ENCODE results near the gene LYPD6B.

LYPD6B gene

GRCh38 chr2:148999451-148999921 lies 39.0 kb upstream of the LYPD6B start:
- Histone ChIP-seq H4K20me1 (ENCODE audit: insufficient read depth, low read length, poor library complexity, severe bottlenecking) (no peaks in the 10 kb centered on the region), H3K27me3 (ENCODE audit: insufficient read depth, low read length, poor library complexity, severe bottlenecking) (no peaks in the 10 kb centered on the region), H3K4me3 (ENCODE audit: low read length, poor library complexity, severe bottlenecking) (no peak overlapping the region), H3K36me3 (ENCODE audit: insufficient read depth, low read length) (no peaks in the 10 kb centered on the region), H3K4me1 (ENCODE audit: insufficient read depth, low read length, poor library complexity, severe bottlenecking) (no peaks in the 10 kb centered on the region), H3K9me2 (replicated peaks; ENCODE audit: low read depth, low read length) (no peaks in the 10 kb centered on the region), H3K9ac (ENCODE audit: low read depth, low read length, poor library complexity, severe bottlenecking) (no peak overlapping the region), H3K9me3 (ENCODE audit: insufficient read depth, low read depth, low read length) (no peaks in the 10 kb centered on the region), H3K79me2 (ENCODE audit: insufficient read depth, low read length) (no peaks in the 10 kb centered on the region), H3F3A (ENCODE audit: low read depth) (no peaks in the 10 kb centered on the region), H2AFZ (ENCODE audit: low read length) (no peak overlapping the region), H3K4me2 (ENCODE audit: low read depth, low read length, poor library complexity, severe bottlenecking) (no peak overlapping the region)
- no peak for TF ChIP-seq EZH2phosphoT487 (IDR thresholded peaks at IDR 0.05; ENCODE audit: borderline replicate concordance)
- no peak for TF ChIP-seq CTCF (conservative IDR thresholded peaks at IDR 0.05; ENCODE audit: low read length)

- H3F3A ChIP-seq (ENCODE audit: low read depth), result no peaks in the 10 kb centered on the region
- no peaks in the 10 kb centered on the region for H3K36me3 ChIP-seq (ENCODE audit: insufficient read depth, low read length)
- H3K4me1 ChIP-seq (ENCODE audit: insufficient read depth, low read length, poor library complexity, severe bottlenecking), result no peaks in the 10 kb centered on the region
- H3K9me3 ChIP-seq (ENCODE audit: insufficient read depth, low read depth, low read length), result no peaks in the 10 kb centered on the region
- H3K27me3 ChIP-seq (ENCODE audit: insufficient read depth, low read length, poor library complexity, severe bottlenecking), result no peaks in the 10 kb centered on the region
- no peaks in the 10 kb centered on the region for H3K9me2 ChIP-seq (replicated peaks; ENCODE audit: low read depth, low read length)
- no peaks in the 10 kb centered on the region for H4K20me1 ChIP-seq (ENCODE audit: insufficient read depth, low read length, poor library complexity, severe bottlenecking)
- no peak overlapping the region for H3K4me2 ChIP-seq (ENCODE audit: low read depth, low read length, poor library complexity, severe bottlenecking)
- no peak overlapping the region for H2AFZ ChIP-seq (ENCODE audit: low read length)
- H3K79me2 ChIP-seq (ENCODE audit: insufficient read depth, low read length), result no peaks in the 10 kb centered on the region
- H3K9ac ChIP-seq (ENCODE audit: low read depth, low read length, poor library complexity, severe bottlenecking), result no peak overlapping the region
- TF ChIP-seq CTCF (conservative IDR thresholded peaks at IDR 0.05; ENCODE audit: low read length), result no peak
- TF ChIP-seq EZH2phosphoT487 (IDR thresholded peaks at IDR 0.05; ENCODE audit: borderline replicate concordance), result no peak
- H3K4me3 ChIP-seq (ENCODE audit: low read length, poor library complexity, severe bottlenecking), result no peak overlapping the region
Observed at GRCh38 chr2:149000158-149000938, 38.2 kb upstream of the LYPD6B start.

DNA sequence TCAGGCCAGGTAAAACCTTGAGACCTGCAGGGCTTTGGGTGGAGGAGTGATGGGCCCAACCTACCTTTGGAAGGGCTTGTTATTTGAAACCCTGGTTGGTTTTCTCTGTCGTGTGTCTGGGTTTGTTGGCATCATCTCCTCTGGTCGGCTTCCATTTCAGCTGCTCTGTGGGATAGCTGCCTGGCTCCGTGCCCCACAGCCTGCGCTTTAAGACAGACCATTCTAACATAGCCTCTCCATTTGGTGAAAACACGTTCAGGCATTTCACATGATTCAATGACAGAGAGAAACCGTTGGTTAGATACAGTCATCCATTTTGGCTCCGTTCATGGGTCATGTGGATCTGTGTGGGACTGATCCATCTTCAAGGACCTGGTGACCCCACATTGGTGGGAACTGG lies 37.0 kb upstream of the LYPD6B start:
- no peaks in the 10 kb centered on the region for H4K20me1 ChIP-seq (ENCODE audit: insufficient read depth, low read length, poor library complexity, severe bottlenecking)
- no peaks in the 10 kb centered on the region for H3K9me2 ChIP-seq (replicated peaks; ENCODE audit: low read depth, low read length)
- H3K9ac ChIP-seq (ENCODE audit: low read depth, low read length, poor library complexity, severe bottlenecking), result no peak overlapping the region
- H3K4me3 ChIP-seq (ENCODE audit: low read length, poor library complexity, severe bottlenecking), result no peak overlapping the region
- no peaks in the 10 kb centered on the region for H3K27me3 ChIP-seq (ENCODE audit: insufficient read depth, low read length, poor library complexity, severe bottlenecking)
- no peak overlapping the region for H3K4me2 ChIP-seq (ENCODE audit: low read depth, low read length, poor library complexity, severe bottlenecking)
- H3K36me3 ChIP-seq (ENCODE audit: insufficient read depth, low read length), result no peaks in the 10 kb centered on the region
- no peaks in the 10 kb centered on the region for H3K79me2 ChIP-seq (ENCODE audit: insufficient read depth, low read length)
- no peak overlapping the region for H2AFZ ChIP-seq (ENCODE audit: low read length)
- no peaks in the 10 kb centered on the region for H3K4me1 ChIP-seq (ENCODE audit: insufficient read depth, low read length, poor library complexity, severe bottlenecking)
- no peaks in the 10 kb centered on the region for H3K9me3 ChIP-seq (ENCODE audit: insufficient read depth, low read depth, low read length)
- TF ChIP-seq EZH2phosphoT487 (IDR thresholded peaks at IDR 0.05; ENCODE audit: borderline replicate concordance) (no peak), CTCF (conservative IDR thresholded peaks at IDR 0.05; ENCODE audit: low read length) (no peak)
- H3F3A ChIP-seq (ENCODE audit: low read depth), result no peaks in the 10 kb centered on the region

All from Loucy (cell line).